Measurements from ENCODE around the gene ERFL.

Gene ERFL

DNA sequence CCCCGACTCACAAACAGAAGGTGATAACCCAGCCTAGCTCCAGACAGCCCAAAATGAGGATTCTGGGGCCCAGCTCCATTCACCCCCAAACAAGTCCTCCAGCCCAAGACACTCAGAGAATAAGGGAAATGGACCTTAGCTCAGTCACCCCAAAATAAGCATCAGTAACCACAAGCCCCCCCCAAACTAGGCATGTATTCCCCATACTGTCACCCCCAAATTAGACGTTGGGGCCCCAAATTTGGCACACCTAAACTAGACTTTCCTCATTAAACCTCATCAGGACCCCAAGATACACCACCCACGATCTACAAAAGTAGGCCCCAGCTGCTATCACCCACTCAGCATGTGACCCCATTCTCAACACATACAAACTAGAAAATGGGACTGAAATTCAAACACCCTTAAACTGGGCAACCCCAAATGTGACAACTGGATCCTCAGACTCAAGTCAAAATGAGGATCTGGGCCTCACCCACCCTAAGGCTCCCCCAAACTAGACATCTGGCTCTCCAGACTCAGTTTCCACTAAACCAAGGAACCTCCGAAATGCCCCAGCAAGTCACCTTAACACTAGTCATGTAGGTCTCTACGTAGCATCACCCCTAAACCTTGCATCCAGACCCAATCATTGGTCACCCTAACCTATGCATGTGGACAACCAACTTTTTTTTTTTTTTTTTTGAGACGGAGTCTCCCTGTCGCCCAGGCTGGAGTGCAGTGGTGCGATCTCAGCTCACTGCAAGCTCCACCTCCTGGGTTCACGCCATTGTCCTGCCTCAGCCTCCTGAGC, 13.4 kb upstream of the ERFL start:
- no peak for ATAC-seq
- no peak for TF ChIP-seq ZFP30 (CRISPR knock-in tag; IDR thresholded peaks at IDR 0.05)
- TF ChIP-seq ZFP3 (CRISPR knock-in tag; IDR thresholded peaks at IDR 0.05) = no peak
- TF ChIP-seq ZNF70 (CRISPR knock-in tag; IDR thresholded peaks at IDR 0.05) = no peak
- no peak for TF ChIP-seq TCF4 (CRISPR knock-in tag; IDR thresholded peaks at IDR 0.05; ENCODE audit: borderline replicate concordance)
- TF ChIP-seq, protein P1, sequence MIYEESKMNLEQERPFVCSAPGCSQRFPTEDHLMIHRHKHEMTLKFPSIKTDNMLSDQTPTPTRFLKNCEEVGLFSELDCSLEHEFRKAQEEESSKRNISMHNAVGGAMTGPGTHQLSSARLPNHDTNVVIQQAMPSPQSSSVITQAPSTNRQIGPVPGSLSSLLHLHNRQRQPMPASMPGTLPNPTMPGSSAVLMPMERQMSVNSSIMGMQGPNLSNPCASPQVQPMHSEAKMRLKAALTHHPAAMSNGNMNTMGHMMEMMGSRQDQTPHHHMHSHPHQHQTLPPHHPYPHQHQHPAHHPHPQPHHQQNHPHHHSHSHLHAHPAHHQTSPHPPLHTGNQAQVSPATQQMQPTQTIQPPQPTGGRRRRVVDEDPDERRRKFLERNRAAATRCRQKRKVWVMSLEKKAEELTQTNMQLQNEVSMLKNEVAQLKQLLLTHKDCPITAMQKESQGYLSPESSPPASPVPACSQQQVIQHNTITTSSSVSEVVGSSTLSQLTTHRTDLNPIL (CRISPR knock-in tag; IDR thresholded peaks at IDR 0.05; ENCODE audit: low read depth) = no peak
- TF ChIP-seq, protein P2, sequence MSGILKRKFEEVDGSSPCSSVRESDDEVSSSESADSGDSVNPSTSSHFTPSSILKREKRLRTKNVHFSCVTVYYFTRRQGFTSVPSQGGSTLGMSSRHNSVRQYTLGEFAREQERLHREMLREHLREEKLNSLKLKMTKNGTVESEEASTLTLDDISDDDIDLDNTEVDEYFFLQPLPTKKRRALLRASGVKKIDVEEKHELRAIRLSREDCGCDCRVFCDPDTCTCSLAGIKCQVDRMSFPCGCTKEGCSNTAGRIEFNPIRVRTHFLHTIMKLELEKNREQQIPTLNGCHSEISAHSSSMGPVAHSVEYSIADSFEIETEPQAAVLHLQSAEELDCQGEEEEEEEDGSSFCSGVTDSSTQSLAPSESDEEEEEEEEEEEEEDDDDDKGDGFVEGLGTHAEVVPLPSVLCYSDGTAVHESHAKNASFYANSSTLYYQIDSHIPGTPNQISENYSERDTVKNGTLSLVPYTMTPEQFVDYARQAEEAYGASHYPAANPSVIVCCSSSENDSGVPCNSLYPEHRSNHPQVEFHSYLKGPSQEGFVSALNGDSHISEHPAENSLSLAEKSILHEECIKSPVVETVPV (CRISPR knock-in tag; IDR thresholded peaks at IDR 0.05) = no peak
- TF ChIP-seq PPARA (CRISPR knock-in tag; IDR thresholded peaks at IDR 0.05; ENCODE audit: borderline replicate concordance) = no peak
- TF ChIP-seq, protein P3, sequence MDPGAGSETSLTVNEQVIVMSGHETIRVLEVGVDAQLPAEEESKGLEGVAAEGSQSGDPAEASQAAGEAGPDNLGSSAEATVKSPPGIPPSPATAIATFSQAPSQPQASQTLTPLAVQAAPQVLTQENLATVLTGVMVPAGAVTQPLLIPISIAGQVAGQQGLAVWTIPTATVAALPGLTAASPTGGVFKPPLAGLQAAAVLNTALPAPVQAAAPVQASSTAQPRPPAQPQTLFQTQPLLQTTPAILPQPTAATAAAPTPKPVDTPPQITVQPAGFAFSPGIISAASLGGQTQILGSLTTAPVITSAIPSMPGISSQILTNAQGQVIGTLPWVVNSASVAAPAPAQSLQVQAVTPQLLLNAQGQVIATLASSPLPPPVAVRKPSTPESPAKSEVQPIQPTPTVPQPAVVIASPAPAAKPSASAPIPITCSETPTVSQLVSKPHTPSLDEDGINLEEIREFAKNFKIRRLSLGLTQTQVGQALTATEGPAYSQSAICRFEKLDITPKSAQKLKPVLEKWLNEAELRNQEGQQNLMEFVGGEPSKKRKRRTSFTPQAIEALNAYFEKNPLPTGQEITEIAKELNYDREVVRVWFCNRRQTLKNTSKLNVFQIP (CRISPR knock-in tag; IDR thresholded peaks at IDR 0.05; ENCODE audit: borderline replicate concordance, low read depth) = no peak
- TF ChIP-seq ESRRG (CRISPR knock-in tag; IDR thresholded peaks at IDR 0.05) = no peak
- TF ChIP-seq, protein P4, sequence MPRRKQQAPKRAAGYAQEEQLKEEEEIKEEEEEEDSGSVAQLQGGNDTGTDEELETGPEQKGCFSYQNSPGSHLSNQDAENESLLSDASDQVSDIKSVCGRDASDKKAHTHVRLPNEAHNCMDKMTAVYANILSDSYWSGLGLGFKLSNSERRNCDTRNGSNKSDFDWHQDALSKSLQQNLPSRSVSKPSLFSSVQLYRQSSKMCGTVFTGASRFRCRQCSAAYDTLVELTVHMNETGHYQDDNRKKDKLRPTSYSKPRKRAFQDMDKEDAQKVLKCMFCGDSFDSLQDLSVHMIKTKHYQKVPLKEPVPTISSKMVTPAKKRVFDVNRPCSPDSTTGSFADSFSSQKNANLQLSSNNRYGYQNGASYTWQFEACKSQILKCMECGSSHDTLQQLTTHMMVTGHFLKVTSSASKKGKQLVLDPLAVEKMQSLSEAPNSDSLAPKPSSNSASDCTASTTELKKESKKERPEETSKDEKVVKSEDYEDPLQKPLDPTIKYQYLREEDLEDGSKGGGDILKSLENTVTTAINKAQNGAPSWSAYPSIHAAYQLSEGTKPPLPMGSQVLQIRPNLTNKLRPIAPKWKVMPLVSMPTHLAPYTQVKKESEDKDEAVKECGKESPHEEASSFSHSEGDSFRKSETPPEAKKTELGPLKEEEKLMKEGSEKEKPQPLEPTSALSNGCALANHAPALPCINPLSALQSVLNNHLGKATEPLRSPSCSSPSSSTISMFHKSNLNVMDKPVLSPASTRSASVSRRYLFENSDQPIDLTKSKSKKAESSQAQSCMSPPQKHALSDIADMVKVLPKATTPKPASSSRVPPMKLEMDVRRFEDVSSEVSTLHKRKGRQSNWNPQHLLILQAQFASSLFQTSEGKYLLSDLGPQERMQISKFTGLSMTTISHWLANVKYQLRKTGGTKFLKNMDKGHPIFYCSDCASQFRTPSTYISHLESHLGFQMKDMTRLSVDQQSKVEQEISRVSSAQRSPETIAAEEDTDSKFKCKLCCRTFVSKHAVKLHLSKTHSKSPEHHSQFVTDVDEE (CRISPR knock-in tag; IDR thresholded peaks at IDR 0.05) = no peak
- no peak for TF ChIP-seq ZNF565 (CRISPR knock-in tag; conservative IDR thresholded peaks at IDR 0.05; ENCODE audit: low read depth)
- TF ChIP-seq ZNF8 (CRISPR knock-in tag; IDR thresholded peaks at IDR 0.05) = no peak
- TF ChIP-seq ARNTL (CRISPR knock-in tag; IDR thresholded peaks at IDR 0.05; ENCODE audit: borderline replicate concordance, low read depth) = no peak
- no peak for TF ChIP-seq ISL1 (CRISPR knock-in tag; IDR thresholded peaks at IDR 0.05)

DNA sequence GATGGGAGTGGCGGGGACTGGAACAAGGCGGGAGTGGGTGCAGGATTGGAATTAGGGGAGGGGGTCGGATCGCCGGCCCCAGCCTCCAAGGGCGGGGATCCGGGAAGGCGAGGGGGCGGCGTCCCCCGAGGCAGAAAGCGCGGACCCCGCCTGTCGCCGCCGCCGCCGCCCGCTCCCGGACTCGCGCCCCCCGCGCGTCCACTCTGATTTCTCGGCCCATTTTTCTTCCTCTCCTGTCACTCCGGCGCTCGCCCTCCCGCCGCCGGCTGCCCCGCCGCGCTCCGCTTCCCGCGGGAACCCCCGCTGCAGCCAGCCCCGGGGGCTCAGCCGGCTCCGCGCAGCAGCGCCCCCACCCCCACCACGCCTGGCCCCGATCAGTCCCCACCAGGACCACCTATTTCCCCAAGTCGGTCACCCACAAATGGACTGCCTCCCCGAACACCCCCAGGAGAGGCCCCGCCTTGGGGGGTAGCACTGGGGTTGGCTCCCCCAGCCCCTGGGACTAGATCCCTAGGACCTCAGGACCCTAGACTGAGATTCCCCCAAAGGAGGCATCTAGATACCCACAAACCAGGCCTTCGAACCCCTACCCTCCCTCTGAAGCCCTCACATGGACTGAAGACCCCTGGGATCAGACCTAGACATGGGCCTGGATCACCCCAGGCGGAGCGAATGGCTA, 12.6 kb upstream of the ERFL start:
- TF ChIP-seq TCF4 (CRISPR knock-in tag; IDR thresholded peaks at IDR 0.05; ENCODE audit: borderline replicate concordance) (no peak), PPARA (CRISPR knock-in tag; IDR thresholded peaks at IDR 0.05; ENCODE audit: borderline replicate concordance) (no peak), ZNF565 (CRISPR knock-in tag; conservative IDR thresholded peaks at IDR 0.05; ENCODE audit: low read depth) (no peak), ESRRG (CRISPR knock-in tag; IDR thresholded peaks at IDR 0.05) (no peak), BACH2 (CRISPR knock-in tag; IDR thresholded peaks at IDR 0.05; ENCODE audit: borderline replicate concordance) (no peak), ARNTL (CRISPR knock-in tag; IDR thresholded peaks at IDR 0.05; ENCODE audit: borderline replicate concordance, low read depth) (no peak), TOX (CRISPR knock-in tag; IDR thresholded peaks at IDR 0.05; ENCODE audit: borderline replicate concordance) (no peak), ZFP30 (CRISPR knock-in tag; IDR thresholded peaks at IDR 0.05) (no peak), RARB (CRISPR knock-in tag; IDR thresholded peaks at IDR 0.05) (no peak), CSDC2 (CRISPR knock-in tag; IDR thresholded peaks at IDR 0.05) (no peak), ZNF70 (CRISPR knock-in tag; IDR thresholded peaks at IDR 0.05) (no peak), ZNF8 (CRISPR knock-in tag; IDR thresholded peaks at IDR 0.05) (no peak), OSR1 (CRISPR knock-in tag; IDR thresholded peaks at IDR 0.05) (no peak)
- TF ChIP-seq, protein P5, sequence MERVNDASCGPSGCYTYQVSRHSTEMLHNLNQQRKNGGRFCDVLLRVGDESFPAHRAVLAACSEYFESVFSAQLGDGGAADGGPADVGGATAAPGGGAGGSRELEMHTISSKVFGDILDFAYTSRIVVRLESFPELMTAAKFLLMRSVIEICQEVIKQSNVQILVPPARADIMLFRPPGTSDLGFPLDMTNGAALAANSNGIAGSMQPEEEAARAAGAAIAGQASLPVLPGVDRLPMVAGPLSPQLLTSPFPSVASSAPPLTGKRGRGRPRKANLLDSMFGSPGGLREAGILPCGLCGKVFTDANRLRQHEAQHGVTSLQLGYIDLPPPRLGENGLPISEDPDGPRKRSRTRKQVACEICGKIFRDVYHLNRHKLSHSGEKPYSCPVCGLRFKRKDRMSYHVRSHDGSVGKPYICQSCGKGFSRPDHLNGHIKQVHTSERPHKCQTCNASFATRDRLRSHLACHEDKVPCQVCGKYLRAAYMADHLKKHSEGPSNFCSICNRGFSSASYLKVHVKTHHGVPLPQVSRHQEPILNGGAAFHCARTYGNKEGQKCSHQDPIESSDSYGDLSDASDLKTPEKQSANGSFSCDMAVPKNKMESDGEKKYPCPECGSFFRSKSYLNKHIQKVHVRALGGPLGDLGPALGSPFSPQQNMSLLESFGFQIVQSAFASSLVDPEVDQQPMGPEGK (CRISPR knock-in tag; IDR thresholded peaks at IDR 0.05; ENCODE audit: borderline replicate concordance) = no peak
- TF ChIP-seq, protein P2 (CRISPR knock-in tag; IDR thresholded peaks at IDR 0.05) = no peak
- TF ChIP-seq, protein P1 (CRISPR knock-in tag; IDR thresholded peaks at IDR 0.05; ENCODE audit: low read depth) = no peak
- no peak for ATAC-seq

Measured in SK-N-SH treated with all-trans-retinoic acid at 6 μM for 48 hours (cell line).